CD4-positive, alpha-beta T cell treated with Interferon alpha-2 for 1 hour (primary cell): Measurements from ENCODE around the gene GPAM.

Experiments
- DNase-seq, 2 donors: peaks; one replicate each; pipeline ENCODE4 v3.0.0-alpha.2; 2020 to 2022

The GPAM gene

GRCh38 chr10:112177247-112177646 lies 6.3 kb downstream of the GPAM start:
- DNase-seq, result no peak

GRCh38 chr10:112176543-112176942 lies 7.0 kb downstream of the GPAM start:
- no peak for DNase-seq

GRCh38 chr10:112175409-112175808 lies 8.2 kb downstream of the GPAM start:
- DNase-seq, result no peak

GRCh38 chr10:112173206-112173605 lies 10.4 kb downstream of the GPAM start:
- DNase-seq, result no peak

- no peak for DNase-seq
Observed at GRCh38 chr10:112168733-112169132, 14.8 kb downstream of the GPAM start.

GRCh38 chr10:112166800-112167199 lies 16.8 kb downstream of the GPAM start:
- no peak for DNase-seq

GRCh38 chr10:112161757-112162518 lies 21.6 kb downstream of the GPAM start:
- DNase-seq, result no peak

GRCh38 chr10:112160834-112161233 lies 22.7 kb downstream of the GPAM start:
- no peak for DNase-seq

- DNase-seq, result no peak
Observed at GRCh38 chr10:112159469-112159868, 24.1 kb downstream of the GPAM start.

- DNase-seq, result no peak
Observed at GRCh38 chr10:112151524-112152039, 32.0 kb downstream of the GPAM start.

- DNase-seq, result no peak
Observed at GRCh38 chr10:112148331-112148730, 35.2 kb downstream of the GPAM start.

GRCh38 chr10:112146799-112147198 lies 36.8 kb downstream of the GPAM start:
- no peak for DNase-seq

GRCh38 chr10:112145263-112145662 lies 38.3 kb downstream of the GPAM start:
- no peak for DNase-seq

- no peak for DNase-seq
Observed at GRCh38 chr10:112143420-112143819, 40.1 kb downstream of the GPAM start.

- DNase-seq, result no peak
Observed at GRCh38 chr10:112141292-112141691, 42.3 kb downstream of the GPAM start.

- DNase-seq, result peak; percentile 59 to 67
Observed at GRCh38 chr10:112140110-112140970, 43.2 kb downstream of the GPAM start.

- no peak for DNase-seq
Observed at GRCh38 chr10:112139176-112139575, 44.4 kb downstream of the GPAM start.

- DNase-seq, result peak; percentile 40 to 49
Observed at GRCh38 chr10:112137154-112137987, 46.2 kb downstream of the GPAM start.

- no peak for DNase-seq
Observed at GRCh38 chr10:112136486-112137153, 46.9 kb downstream of the GPAM start.

GRCh38 chr10:112135604-112136003 lies 48.0 kb downstream of the GPAM start:
- no peak for DNase-seq

GRCh38 chr10:112132435-112132834 lies 51.1 kb downstream of the GPAM start:
- DNase-seq, result no peak

- DNase-seq, result no peak
Observed at GRCh38 chr10:112131996-112132395, 51.6 kb downstream of the GPAM start.
